ENCODE measurements around the gene TUB.

The TUB gene

DNA sequence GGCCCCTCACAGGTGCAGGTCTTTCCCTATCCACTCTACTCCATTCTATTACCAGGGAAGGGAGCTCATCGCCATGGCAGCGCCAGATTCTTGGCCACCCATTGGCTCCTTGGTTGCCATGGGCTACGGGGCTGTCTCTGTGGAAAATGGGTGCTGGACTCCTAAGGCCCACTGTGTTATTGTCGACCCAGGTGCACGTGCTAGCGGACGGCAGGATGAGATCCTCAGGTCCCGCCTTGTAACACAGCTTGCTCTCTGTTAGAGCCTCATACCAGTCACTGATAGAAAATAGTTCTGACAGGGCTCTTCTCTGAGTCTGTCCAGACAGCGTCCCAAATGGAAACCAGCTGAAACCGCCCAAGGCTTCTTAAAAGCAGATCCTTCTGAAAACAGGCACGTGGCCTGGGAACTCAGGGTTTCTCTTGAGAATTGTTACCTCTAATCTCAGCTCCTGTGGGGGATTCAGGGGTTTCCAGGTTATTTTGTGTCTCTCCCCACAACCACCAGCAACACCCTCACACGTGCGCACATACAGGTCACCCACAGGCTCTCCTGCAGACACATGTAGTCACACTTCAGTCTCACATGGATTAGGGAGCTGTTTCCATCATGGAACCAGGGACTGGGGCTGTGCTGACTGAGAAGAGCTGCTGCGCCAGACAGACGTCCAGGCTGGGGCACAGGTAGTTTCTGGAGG lies 1.5 kb downstream of the TUB start:
- TF ChIP-seq EZH2phosphoT487 (conservative IDR thresholded peaks at IDR 0.05; ENCODE audit: low read length) = no peak
- TF ChIP-seq, protein P1, sequence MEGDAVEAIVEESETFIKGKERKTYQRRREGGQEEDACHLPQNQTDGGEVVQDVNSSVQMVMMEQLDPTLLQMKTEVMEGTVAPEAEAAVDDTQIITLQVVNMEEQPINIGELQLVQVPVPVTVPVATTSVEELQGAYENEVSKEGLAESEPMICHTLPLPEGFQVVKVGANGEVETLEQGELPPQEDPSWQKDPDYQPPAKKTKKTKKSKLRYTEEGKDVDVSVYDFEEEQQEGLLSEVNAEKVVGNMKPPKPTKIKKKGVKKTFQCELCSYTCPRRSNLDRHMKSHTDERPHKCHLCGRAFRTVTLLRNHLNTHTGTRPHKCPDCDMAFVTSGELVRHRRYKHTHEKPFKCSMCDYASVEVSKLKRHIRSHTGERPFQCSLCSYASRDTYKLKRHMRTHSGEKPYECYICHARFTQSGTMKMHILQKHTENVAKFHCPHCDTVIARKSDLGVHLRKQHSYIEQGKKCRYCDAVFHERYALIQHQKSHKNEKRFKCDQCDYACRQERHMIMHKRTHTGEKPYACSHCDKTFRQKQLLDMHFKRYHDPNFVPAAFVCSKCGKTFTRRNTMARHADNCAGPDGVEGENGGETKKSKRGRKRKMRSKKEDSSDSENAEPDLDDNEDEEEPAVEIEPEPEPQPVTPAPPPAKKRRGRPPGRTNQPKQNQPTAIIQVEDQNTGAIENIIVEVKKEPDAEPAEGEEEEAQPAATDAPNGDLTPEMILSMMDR (IDR thresholded peaks at IDR 0.05; ENCODE audit: insufficient read depth, low read length, poor library complexity, severe bottlenecking) = no peak
- Histone ChIP-seq H3K9me2 (replicated peaks; ENCODE audit: insufficient read depth, low read length) (no peaks in the 10 kb centered on the region), H3K27me3 (ENCODE audit: low read length) (no peaks in the 10 kb centered on the region), H3K79me2 (ENCODE audit: insufficient read depth, low read length) (no peaks in the 10 kb centered on the region), H3K9ac (ENCODE audit: low read length) (no peak overlapping the region), H2AFZ (ENCODE audit: low read depth, low read length, severe bottlenecking) (no peak overlapping the region), H3F3A (ENCODE audit: insufficient read depth) (no peaks in the 10 kb centered on the region), H4K20me1 (ENCODE audit: low read depth, low read length) (no peaks in the 10 kb centered on the region), H3K4me2 (ENCODE audit: low read depth, low read length, poor library complexity, severe bottlenecking) (no peak overlapping the region), H3K27ac (ENCODE audit: low read depth, low read length) (no peak overlapping the region), H3K4me3 (ENCODE audit: insufficient read depth, low read length, poor library complexity, severe bottlenecking) (no peak overlapping the region), H3K9me3 (ENCODE audit: insufficient read depth, low read length) (no peaks in the 10 kb centered on the region), H3K36me3 (ENCODE audit: low read length) (no peaks in the 10 kb centered on the region)

DNA sequence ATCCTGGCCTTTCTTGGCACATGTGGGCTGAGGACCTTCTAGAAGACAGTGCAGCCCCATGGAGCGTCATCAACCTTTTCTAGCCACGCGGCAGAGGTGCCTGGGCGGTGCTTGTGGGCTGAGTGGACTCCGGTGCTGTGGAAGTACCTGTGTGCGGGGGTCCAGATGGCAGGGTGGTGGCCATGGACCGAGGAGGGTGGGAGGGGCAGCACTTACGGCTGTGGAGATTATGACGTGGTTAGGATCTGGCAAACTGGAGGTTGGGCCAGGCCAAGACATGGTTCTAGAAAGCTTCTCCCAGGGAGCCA lies 2.0 kb downstream of the TUB start:
- Histone ChIP-seq H3K27ac (ENCODE audit: low read depth, low read length) (no peak overlapping the region), H4K20me1 (ENCODE audit: low read depth, low read length) (no peaks in the 10 kb centered on the region), H3K9ac (ENCODE audit: low read length) (no peak overlapping the region), H3K9me2 (replicated peaks; ENCODE audit: insufficient read depth, low read length) (no peaks in the 10 kb centered on the region), H3K36me3 (ENCODE audit: low read length) (no peaks in the 10 kb centered on the region), H2AFZ (ENCODE audit: low read depth, low read length, severe bottlenecking) (no peak overlapping the region), H3K4me2 (ENCODE audit: low read depth, low read length, poor library complexity, severe bottlenecking) (no peak overlapping the region), H3K79me2 (ENCODE audit: insufficient read depth, low read length) (no peaks in the 10 kb centered on the region), H3F3A (ENCODE audit: insufficient read depth) (no peaks in the 10 kb centered on the region), H3K9me3 (ENCODE audit: insufficient read depth, low read length) (no peaks in the 10 kb centered on the region), H3K27me3 (ENCODE audit: low read length) (no peaks in the 10 kb centered on the region), H3K4me3 (ENCODE audit: insufficient read depth, low read length, poor library complexity, severe bottlenecking) (no peak overlapping the region)
- TF ChIP-seq, protein P1 (IDR thresholded peaks at IDR 0.05; ENCODE audit: insufficient read depth, low read length, poor library complexity, severe bottlenecking) = no peak
- no peak for TF ChIP-seq EZH2phosphoT487 (conservative IDR thresholded peaks at IDR 0.05; ENCODE audit: low read length)

DNA sequence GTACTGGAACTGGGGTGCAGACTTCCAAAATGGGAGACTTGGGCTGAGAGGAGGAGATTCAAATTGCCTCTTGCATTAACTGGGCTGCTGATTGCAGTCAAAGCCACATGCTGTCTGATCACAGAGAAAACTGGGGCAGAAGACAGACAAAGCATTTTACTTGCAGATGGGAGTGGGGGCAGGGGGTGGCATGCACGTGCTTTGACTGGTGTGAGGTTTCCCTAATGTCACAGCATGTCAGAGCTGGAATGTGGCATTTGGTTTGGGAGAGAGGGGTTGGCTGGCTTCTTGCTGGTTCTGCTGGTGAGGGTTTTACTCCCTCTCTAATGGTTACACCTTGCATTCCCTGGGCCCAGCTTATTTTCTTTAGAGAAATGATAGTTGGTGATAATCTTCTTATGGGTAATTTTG lies 2.9 kb downstream of the TUB start:
- Histone ChIP-seq H3K27ac (ENCODE audit: low read depth, low read length) (no peak overlapping the region), H3K36me3 (ENCODE audit: low read length) (no peaks in the 10 kb centered on the region), H3K4me2 (ENCODE audit: low read depth, low read length, poor library complexity, severe bottlenecking) (no peak overlapping the region), H3F3A (ENCODE audit: insufficient read depth) (no peaks in the 10 kb centered on the region), H3K9me3 (ENCODE audit: insufficient read depth, low read length) (no peaks in the 10 kb centered on the region), H3K4me3 (ENCODE audit: insufficient read depth, low read length, poor library complexity, severe bottlenecking) (no peak overlapping the region), H3K9ac (ENCODE audit: low read length) (no peak overlapping the region), H3K79me2 (ENCODE audit: insufficient read depth, low read length) (no peaks in the 10 kb centered on the region), H3K9me2 (replicated peaks; ENCODE audit: insufficient read depth, low read length) (no peaks in the 10 kb centered on the region), H2AFZ (ENCODE audit: low read depth, low read length, severe bottlenecking) (no peak overlapping the region), H4K20me1 (ENCODE audit: low read depth, low read length) (no peaks in the 10 kb centered on the region), H3K27me3 (ENCODE audit: low read length) (no peaks in the 10 kb centered on the region)
- TF ChIP-seq EZH2phosphoT487 (conservative IDR thresholded peaks at IDR 0.05; ENCODE audit: low read length) = no peak
- TF ChIP-seq, protein P1 (IDR thresholded peaks at IDR 0.05; ENCODE audit: insufficient read depth, low read length, poor library complexity, severe bottlenecking) = no peak

Measured in SU-DHL-6 (cell line).